ENCODE results near the gene MAST3.
A peak's percentile ranks its signal among the peaks of the same experiment; 100 is the strongest.

The MAST3 gene

DNA sequence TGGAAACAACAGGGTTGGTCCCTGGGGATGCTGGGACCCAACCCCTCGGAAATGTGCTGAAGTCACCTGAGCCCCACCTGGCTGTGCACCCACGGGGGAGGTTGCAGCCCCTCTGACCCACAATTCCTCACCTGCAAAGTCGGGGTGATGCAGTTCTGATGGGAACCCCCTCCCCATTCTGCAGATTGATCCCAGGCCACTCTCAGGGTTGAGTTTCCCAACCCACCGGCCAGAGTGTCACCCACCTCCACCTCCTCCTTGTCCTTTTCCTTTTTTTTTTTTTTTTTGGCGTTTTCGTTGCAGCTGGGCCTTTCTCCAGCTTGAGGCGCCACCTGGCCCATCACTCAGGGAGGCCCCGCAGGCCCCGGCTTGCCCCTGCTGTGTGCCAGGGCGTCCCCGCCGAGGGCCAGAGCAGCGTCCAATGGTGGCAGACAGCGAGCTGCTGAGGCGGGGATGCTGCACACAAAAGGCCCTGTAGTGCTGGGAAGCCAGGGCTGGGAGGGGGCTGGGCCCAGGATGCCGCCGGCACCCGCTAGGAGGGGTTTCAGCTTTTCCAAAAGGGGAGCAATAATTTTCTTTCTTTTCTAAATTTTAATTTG, 60.0 kb downstream of the MAST3 start (continued):
- TF ChIP-seq ZNF704 (tag by site-specific recombination; IDR thresholded peaks at IDR 0.05) (no peak), ZNF558 (tag by site-specific recombination; IDR thresholded peaks at IDR 0.05) (no peak), ZNF324 (tag by site-specific recombination; IDR thresholded peaks at IDR 0.05) (peak; percentile 70), OSR2 (tag by site-specific recombination; IDR thresholded peaks at IDR 0.05) (no peak), ZNF311 (tag by site-specific recombination; IDR thresholded peaks at IDR 0.05; ENCODE audit: borderline replicate concordance) (no peak), PATZ1 (tag by site-specific recombination; IDR thresholded peaks at IDR 0.05) (peak; percentile 85), ZBTB20 (tag by site-specific recombination; IDR thresholded peaks at IDR 0.05) (peak; percentile 85), MZF1 (tag by site-specific recombination; IDR thresholded peaks at IDR 0.05; ENCODE audit: borderline replicate concordance) (0 out of 2 replicates have a peak, but pooled peaks have one; percentile 22), ZNF274 (IDR thresholded peaks at IDR 0.05; ENCODE audit: low read length) (no peak), ZNF274 (tag by site-specific recombination; IDR thresholded peaks at IDR 0.05; ENCODE audit: borderline replicate concordance) (no peak), OVOL3 (tag by site-specific recombination; IDR thresholded peaks at IDR 0.05) (no peak), ZNF623 (tag by site-specific recombination; IDR thresholded peaks at IDR 0.05) (no peak), ZFP69B (tag by site-specific recombination; IDR thresholded peaks at IDR 0.05) (peak; percentile 4; the same call in 1 of the 2 replicates), TCF7L2 (IDR thresholded peaks at IDR 0.05; ENCODE audit: borderline replicate concordance, low read depth, low read length) (no peak), ZNF501 (tag by site-specific recombination; IDR thresholded peaks at IDR 0.05) (0 out of 2 replicates have a peak, but pooled peaks have one; percentile 20), YY1 (tag by site-specific recombination; IDR thresholded peaks at IDR 0.05) (peak; percentile 37; the same call in 1 of the 2 replicates), ZNF548 (tag by site-specific recombination; IDR thresholded peaks at IDR 0.05) (no peak), ZNF580 (tag by site-specific recombination; IDR thresholded peaks at IDR 0.05) (no peak), ZBTB1 (tag by site-specific recombination; IDR thresholded peaks at IDR 0.05) (no peak), ZNF654 (tag by site-specific recombination; IDR thresholded peaks at IDR 0.05; ENCODE audit: low read depth) (no peak), KLF7 (tag by site-specific recombination; IDR thresholded peaks at IDR 0.05; ENCODE audit: borderline replicate concordance) (peak; percentile 67; the same call in 1 of the 2 replicates), ZFP37 (tag by site-specific recombination; IDR thresholded peaks at IDR 0.05) (0 out of 2 replicates have a peak, but pooled peaks have one; percentile 8), EGR2 (tag by site-specific recombination; IDR thresholded peaks at IDR 0.05; ENCODE audit: low read depth) (no peak)
- TF ChIP-seq, protein P1, sequence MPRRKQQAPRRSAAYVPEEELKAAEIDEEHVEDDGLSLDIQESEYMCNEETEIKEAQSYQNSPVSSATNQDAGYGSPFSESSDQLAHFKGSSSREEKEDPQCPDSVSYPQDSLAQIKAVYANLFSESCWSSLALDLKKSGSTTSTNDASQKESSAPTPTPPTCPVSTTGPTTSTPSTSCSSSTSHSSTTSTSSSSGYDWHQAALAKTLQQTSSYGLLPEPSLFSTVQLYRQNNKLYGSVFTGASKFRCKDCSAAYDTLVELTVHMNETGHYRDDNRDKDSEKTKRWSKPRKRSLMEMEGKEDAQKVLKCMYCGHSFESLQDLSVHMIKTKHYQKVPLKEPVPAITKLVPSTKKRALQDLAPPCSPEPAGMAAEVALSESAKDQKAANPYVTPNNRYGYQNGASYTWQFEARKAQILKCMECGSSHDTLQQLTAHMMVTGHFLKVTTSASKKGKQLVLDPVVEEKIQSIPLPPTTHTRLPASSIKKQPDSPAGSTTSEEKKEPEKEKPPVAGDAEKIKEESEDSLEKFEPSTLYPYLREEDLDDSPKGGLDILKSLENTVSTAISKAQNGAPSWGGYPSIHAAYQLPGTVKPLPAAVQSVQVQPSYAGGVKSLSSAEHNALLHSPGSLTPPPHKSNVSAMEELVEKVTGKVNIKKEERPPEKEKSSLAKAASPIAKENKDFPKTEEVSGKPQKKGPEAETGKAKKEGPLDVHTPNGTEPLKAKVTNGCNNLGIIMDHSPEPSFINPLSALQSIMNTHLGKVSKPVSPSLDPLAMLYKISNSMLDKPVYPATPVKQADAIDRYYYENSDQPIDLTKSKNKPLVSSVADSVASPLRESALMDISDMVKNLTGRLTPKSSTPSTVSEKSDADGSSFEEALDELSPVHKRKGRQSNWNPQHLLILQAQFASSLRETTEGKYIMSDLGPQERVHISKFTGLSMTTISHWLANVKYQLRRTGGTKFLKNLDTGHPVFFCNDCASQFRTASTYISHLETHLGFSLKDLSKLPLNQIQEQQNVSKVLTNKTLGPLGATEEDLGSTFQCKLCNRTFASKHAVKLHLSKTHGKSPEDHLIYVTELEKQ (tag by site-specific recombination; IDR thresholded peaks at IDR 0.05; ENCODE audit: borderline replicate concordance), result no peak
- TF ChIP-seq, protein P2, sequence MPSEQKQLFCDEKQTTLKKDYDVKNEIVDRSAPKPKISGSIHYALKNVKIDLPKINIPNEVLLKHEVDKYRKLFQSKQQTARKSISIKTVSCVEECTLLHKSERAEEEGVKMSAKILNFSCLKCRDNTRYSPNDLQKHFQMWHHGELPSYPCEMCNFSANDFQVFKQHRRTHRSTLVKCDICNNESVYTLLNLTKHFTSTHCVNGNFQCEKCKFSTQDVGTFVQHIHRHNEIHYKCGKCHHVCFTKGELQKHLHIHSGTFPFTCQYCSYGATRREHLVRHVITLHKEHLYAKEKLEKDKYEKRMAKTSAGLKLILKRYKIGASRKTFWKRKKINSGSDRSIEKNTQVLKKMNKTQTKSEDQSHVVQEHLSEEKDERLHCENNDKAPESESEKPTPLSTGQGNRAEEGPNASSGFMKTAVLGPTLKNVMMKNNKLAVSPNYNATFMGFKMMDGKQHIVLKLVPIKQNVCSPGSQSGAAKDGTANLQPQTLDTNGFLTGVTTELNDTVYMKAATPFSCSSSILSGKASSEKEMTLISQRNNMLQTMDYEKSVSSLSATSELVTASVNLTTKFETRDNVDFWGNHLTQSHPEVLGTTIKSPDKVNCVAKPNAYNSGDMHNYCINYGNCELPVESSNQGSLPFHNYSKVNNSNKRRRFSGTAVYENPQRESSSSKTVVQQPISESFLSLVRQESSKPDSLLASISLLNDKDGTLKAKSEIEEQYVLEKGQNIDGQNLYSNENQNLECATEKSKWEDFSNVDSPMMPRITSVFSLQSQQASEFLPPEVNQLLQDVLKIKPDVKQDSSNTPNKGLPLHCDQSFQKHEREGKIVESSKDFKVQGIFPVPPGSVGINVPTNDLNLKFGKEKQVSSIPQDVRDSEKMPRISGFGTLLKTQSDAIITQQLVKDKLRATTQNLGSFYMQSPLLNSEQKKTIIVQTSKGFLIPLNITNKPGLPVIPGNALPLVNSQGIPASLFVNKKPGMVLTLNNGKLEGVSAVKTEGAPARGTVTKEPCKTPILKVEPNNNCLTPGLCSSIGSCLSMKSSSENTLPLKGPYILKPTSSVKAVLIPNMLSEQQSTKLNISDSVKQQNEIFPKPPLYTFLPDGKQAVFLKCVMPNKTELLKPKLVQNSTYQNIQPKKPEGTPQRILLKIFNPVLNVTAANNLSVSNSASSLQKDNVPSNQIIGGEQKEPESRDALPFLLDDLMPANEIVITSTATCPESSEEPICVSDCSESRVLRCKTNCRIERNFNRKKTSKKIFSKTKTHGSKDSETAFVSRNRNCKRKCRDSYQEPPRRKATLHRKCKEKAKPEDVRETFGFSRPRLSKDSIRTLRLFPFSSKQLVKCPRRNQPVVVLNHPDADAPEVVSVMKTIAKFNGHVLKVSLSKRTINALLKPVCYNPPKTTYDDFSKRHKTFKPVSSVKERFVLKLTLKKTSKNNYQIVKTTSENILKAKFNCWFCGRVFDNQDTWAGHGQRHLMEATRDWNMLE (tag by site-specific recombination; conservative IDR thresholded peaks at IDR 0.05; ENCODE audit: low read depth), result no peak
- TF ChIP-seq, protein P3, sequence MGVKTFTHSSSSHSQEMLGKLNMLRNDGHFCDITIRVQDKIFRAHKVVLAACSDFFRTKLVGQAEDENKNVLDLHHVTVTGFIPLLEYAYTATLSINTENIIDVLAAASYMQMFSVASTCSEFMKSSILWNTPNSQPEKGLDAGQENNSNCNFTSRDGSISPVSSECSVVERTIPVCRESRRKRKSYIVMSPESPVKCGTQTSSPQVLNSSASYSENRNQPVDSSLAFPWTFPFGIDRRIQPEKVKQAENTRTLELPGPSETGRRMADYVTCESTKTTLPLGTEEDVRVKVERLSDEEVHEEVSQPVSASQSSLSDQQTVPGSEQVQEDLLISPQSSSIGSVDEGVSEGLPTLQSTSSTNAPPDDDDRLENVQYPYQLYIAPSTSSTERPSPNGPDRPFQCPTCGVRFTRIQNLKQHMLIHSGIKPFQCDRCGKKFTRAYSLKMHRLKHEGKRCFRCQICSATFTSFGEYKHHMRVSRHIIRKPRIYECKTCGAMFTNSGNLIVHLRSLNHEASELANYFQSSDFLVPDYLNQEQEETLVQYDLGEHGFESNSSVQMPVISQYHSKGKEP (tag by site-specific recombination; IDR thresholded peaks at IDR 0.05), result no peak

Data from HEK293 (cell line).